ENCODE data around the gene GANC.

GANC gene

DNA sequence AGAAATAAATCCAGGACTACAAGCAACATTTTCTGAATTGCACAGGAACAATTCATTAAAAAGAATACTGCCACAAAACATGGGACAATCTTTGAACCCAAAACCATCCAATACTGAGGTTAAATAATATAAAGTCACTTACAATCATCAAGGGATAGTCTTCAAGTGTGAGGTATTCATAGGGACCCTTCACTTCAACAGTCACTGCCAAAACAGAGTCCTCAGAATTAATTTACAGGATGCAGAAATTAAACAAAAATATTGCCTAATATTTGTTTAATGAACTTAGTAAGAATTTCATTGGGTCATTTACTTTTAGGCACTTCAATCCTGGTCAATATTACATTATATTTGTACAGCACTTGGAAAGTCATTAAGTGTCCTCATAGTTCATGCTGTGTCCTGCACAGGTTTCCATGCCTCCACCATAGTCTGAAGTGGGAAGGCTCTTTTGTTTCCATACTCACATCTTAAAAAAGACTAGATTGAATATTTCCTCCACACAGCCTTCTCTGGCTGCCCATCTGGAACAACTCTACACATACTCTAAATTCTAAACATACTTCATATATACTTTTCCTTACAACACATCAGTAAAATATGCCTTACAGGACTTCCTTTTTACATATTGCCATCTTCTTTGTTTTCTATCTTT is 33.3 kb upstream of the GANC start:
- no peak overlapping the region for H3K27ac ChIP-seq
- no peak for TF ChIP-seq CTCF (IDR thresholded peaks at IDR 0.05)
- no peak for DNase-seq (ENCODE audit: low spot score)
- no peak overlapping the region for H3K4me3 ChIP-seq

GRCh38 chr15:42240823-42241222 is 32.2 kb upstream of the GANC start:
- DNase-seq (ENCODE audit: low spot score): no peak
- TF ChIP-seq CTCF (IDR thresholded peaks at IDR 0.05): no peak

DNA sequence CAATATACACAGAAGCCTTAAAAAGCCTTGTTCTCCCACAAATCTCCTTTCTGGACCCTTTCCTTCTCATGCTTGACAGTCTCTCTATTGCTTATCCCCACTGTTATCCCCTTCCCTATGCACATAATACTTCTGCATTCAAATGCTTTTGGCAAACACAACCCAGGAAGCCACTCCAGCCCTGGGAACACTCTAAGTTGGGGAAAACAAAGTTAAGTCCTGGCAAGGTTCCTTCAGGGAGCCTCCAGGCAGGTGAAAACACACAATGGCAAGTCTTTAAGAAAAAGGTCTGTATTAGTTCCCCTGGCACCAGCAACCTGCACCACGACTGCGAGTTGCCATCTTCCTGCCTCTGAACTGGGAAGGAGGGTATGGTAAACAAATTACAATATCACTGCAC is 19.7 kb upstream of the GANC start:
- no peak overlapping the region for H3K4me3 ChIP-seq
- H3K27ac ChIP-seq: no peak overlapping the region
- no peak for DNase-seq (ENCODE audit: low spot score)
- no peak for TF ChIP-seq CTCF (IDR thresholded peaks at IDR 0.05)

More at GRCh38 chr15:42240823-42241222, 32.2 kb upstream of the GANC start:
- Histone ChIP-seq H3K27ac (no peak overlapping the region), H3K4me3 (no peak overlapping the region)

DNA sequence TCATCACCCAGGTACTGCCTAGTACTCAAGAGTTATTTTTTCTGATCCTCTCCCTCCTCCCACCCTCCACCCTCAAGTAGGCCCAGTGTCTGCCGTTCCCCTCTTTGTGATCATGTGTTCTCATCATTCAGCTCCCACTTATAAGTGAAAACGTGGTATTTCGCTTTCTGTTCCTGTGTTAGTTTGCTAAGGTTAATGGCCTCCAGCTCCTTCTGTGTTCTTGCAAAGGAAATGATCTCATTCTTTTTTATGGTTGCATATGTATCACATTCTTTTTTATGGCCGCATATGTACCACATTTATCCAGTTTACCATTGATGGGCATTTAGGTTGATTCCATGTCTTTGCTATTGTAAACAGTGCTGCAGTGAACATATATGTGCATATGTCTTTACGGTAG is 8.2 kb upstream of the GANC start:
- Histone ChIP-seq H3K27ac (no peak overlapping the region), H3K4me3 (no peak overlapping the region)
- no peak for TF ChIP-seq CTCF (IDR thresholded peaks at IDR 0.05)
- no peak for DNase-seq (ENCODE audit: low spot score)

DNA sequence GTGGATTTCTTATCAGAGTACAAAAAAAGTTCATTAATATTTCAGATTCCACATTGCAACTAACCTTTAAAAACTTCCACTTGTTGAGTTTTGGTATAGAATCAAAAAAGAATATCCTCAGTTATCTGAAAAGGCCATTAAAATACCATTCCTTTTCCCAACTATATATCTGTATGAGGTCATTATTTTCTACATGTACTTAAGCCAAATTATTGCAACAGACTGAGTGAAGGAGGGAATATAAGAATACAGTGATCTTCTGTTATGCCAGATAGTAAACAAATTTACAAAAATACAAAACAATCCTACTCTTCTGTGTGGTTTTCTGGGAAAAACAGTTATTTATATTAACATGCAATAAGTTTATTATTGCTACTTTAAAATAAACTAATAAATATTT is 5.7 kb upstream of the GANC start:
- no peak for TF ChIP-seq CTCF (IDR thresholded peaks at IDR 0.05)
- no peak for DNase-seq (ENCODE audit: low spot score)
- Histone ChIP-seq H3K27ac (no peak overlapping the region), H3K4me3 (no peak overlapping the region)

DNA sequence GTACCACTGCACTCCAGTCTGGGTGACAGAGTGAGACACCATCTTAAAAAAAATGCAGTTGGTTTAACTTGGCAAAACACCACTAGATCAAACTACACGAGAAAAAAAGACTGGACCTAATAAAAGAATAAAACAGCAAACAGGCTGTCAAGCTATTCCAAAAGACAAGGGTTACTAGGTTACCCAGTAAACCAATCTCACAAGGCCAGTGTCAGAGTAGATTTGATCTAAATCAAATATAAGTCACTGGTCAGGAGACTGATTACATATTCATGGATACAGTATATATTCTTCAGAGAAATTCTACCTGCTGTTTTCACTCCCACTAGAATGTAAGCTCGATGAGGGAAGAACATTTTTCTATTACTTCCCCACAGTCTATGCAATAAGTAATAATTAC is 2.5 kb upstream of the GANC start:
- TF ChIP-seq CTCF (IDR thresholded peaks at IDR 0.05): no peak
- Histone ChIP-seq H3K27ac (no peak overlapping the region), H3K4me3 (no peak overlapping the region)
- DNase-seq (ENCODE audit: low spot score): no peak

- Histone ChIP-seq H3K4me3 (peak overlapping the region; percentile 2), H3K27ac (no peak overlapping the region)
- no peak for TF ChIP-seq CTCF (IDR thresholded peaks at IDR 0.05)
- no peak for DNase-seq (ENCODE audit: low spot score)
Measured at GRCh38 chr15:42270996-42271395, 2.0 kb upstream of the GANC start.
